Measurements from ENCODE around the gene C5orf63.

DNA sequence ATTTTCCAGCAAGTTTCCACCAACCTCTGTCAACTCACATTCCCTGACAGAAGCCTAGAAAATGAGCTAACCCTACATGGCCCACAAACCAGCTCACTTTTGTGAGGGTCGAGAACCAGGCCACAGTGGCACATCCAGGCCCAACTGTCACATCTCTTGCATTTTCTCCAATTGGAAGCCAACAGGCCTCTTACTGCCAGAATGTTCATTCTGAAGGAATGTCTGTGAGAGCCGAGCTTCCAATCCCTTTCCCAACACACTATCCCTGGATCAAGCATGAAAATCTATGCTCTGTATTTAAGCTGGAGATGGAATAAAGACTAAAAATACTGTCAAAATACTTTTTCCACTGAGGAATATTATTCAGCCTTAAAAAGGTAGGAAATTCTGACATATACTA is 62.9 kb downstream of the C5orf63 start:
- no peak for TF ChIP-seq CTCF (IDR thresholded peaks at IDR 0.05)
- no peak for TF ChIP-seq ZFX (IDR thresholded peaks at IDR 0.05; ENCODE audit: borderline replicate concordance)

All from 22Rv1 (cell line).